Neural cell (in vitro differentiated cells): Measurements from ENCODE around the gene SLC25A47.

Experiments
- CTCF ChIP-seq: fragments of 450-650 bp; IDR thresholded peaks from 2 replicates; pipeline ENCODE4 v1.5.1; 2014; ENCODE audit warnings: antibody characterized with exemption, mild to moderate bottlenecking, moderate library complexity; ENCODE audit not compliant: poor library complexity, severe bottlenecking
- EP300 ChIP-seq: fragments of 450-650 bp; conservative IDR thresholded peaks from 2 replicates; pipeline ENCODE4 v1.6.1; 2014; ENCODE audit warnings: antibody characterized with exemption, mild to moderate bottlenecking, moderate library complexity; ENCODE audit not compliant: poor library complexity, severe bottlenecking
- EZH2 ChIP-seq: fragments of 200-600, 300-800 bp; shearing (Covaris generic), sonication (generic); IDR thresholded peaks from 2 replicates; pipeline ENCODE4 v1.6.1; 2014; ENCODE audit warnings: antibody characterized with exemption, low read length, borderline replicate concordance, mild to moderate bottlenecking; ENCODE audit not compliant: insufficient read depth, poor library complexity, severe bottlenecking
- POLR2AphosphoS5 ChIP-seq: IDR thresholded peaks from 2 replicates; pipeline ENCODE4 v1.6.1; 2012
- RAD21 ChIP-seq: fragments of 450-650 bp; conservative IDR thresholded peaks from 2 replicates; pipeline ENCODE4 v1.6.1; 2014; ENCODE audit warnings: antibody characterized with exemption, mild to moderate bottlenecking, moderate library complexity
- REST ChIP-seq: IDR thresholded peaks from 2 replicates; pipeline ENCODE4 v1.6.1; 2012; ENCODE audit warnings: borderline replicate concordance
- SMC3 ChIP-seq: fragments of 450-650 bp; conservative IDR thresholded peaks from 2 replicates; pipeline ENCODE4 v1.6.1; 2014; ENCODE audit warnings: antibody characterized with exemption, mild to moderate bottlenecking, moderate library complexity; ENCODE audit not compliant: poor library complexity
- TAF1 ChIP-seq: IDR thresholded peaks from 2 replicates; pipeline ENCODE4 v1.6.1; 2012; ENCODE audit warnings: low read depth

- no peak for TF ChIP-seq RAD21
- no peak for TF ChIP-seq CTCF
- no peak for TF ChIP-seq TAF1
- TF ChIP-seq EZH2: no peak
- no peak for TF ChIP-seq POLR2AphosphoS5
- no peak for TF ChIP-seq EP300
- TF ChIP-seq REST: no peak
- TF ChIP-seq SMC3: no peak
Observed at GRCh38 chr14:100334904-100335303, 11.8 kb downstream of the SLC25A47 start.
